ENCODE results near the gene RBM27.

Gene RBM27

DNA sequence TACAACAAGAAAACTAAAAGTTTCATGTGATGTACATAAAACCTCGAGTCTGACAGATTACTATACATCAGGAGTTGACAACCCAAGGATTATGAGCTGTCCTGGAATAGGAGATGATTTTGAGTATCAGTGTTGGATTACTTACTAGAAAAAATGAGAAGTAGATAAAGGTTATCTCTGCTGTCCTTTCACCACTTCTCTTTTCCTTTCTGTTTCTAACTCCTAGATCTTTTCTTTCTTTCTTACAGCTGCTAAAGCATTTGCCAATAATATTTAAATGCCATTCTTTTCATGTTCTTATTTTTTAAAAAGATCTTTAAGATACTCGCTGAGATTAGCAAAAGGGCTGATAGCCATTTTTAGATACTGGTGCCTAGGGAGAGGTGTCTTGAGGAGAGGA, 14.8 kb downstream of the RBM27 start:
- no peak overlapping the region for H3K4me2 ChIP-seq (ENCODE audit: low read length)
- no peaks in the 10 kb centered on the region for H3K9me2 ChIP-seq (ENCODE audit: low read depth, low read length)
- TF ChIP-seq, protein P1, sequence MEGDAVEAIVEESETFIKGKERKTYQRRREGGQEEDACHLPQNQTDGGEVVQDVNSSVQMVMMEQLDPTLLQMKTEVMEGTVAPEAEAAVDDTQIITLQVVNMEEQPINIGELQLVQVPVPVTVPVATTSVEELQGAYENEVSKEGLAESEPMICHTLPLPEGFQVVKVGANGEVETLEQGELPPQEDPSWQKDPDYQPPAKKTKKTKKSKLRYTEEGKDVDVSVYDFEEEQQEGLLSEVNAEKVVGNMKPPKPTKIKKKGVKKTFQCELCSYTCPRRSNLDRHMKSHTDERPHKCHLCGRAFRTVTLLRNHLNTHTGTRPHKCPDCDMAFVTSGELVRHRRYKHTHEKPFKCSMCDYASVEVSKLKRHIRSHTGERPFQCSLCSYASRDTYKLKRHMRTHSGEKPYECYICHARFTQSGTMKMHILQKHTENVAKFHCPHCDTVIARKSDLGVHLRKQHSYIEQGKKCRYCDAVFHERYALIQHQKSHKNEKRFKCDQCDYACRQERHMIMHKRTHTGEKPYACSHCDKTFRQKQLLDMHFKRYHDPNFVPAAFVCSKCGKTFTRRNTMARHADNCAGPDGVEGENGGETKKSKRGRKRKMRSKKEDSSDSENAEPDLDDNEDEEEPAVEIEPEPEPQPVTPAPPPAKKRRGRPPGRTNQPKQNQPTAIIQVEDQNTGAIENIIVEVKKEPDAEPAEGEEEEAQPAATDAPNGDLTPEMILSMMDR (IDR thresholded peaks at IDR 0.05; ENCODE audit: low read length): no peak
- no peak overlapping the region for H3K27ac ChIP-seq (ENCODE audit: low read depth, low read length, poor library complexity, severe bottlenecking)
- H3K4me3 ChIP-seq (ENCODE audit: low read depth, low read length, poor library complexity, severe bottlenecking): no peak overlapping the region
- no peaks in the 10 kb centered on the region for H3F3A ChIP-seq (ENCODE audit: insufficient read depth, low read length)
- no peaks in the 10 kb centered on the region for H4K20me1 ChIP-seq (ENCODE audit: insufficient read depth, low read length)
- no peak overlapping the region for H3K9ac ChIP-seq (ENCODE audit: low read length)
- no peaks in the 10 kb centered on the region for H3K27me3 ChIP-seq (ENCODE audit: insufficient read depth, low read length)
- no peak overlapping the region for H2AFZ ChIP-seq (ENCODE audit: low read length)
- peaks cover 61% of the 10 kb centered on the region for H3K79me2 ChIP-seq (ENCODE audit: insufficient read depth, low read length)
- H3K36me3 ChIP-seq (ENCODE audit: insufficient read depth, low read length): peaks cover 18% of the 10 kb centered on the region
- H3K9me3 ChIP-seq (ENCODE audit: low read length): no peaks in the 10 kb centered on the region
- H3K4me1 ChIP-seq (ENCODE audit: insufficient read depth, low read length, severe bottlenecking): peaks cover 23% of the 10 kb centered on the region

DNA sequence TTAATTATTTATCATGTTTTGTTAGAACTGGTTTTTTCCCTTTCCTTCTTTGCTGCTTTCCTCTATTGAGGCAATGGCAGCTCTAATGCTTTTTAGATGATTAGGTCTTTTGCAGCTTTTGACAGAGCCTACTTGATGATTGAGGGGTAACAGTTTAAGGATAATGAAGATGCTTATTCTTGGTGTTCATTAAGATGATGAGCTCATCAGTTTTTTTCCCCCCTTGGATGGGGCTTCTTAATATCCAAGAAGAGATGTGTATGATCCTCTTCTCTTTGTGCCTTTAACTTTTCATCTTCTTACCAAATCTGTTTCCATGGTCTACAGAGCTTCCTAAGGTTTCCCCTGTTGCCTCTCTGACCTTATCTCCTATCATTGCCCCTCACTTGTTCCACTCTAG, 15.8 kb downstream of the RBM27 start:
- Histone ChIP-seq H3K4me3 (ENCODE audit: low read depth, low read length, poor library complexity, severe bottlenecking) (no peak overlapping the region), H3K4me2 (ENCODE audit: low read length) (no peak overlapping the region), H3K9ac (ENCODE audit: low read length) (no peak overlapping the region), H3K4me1 (ENCODE audit: insufficient read depth, low read length, severe bottlenecking) (peaks cover 13% of the 10 kb centered on the region), H3F3A (ENCODE audit: insufficient read depth, low read length) (no peaks in the 10 kb centered on the region), H4K20me1 (ENCODE audit: insufficient read depth, low read length) (no peaks in the 10 kb centered on the region), H3K36me3 (ENCODE audit: insufficient read depth, low read length) (peaks cover 28% of the 10 kb centered on the region), H3K9me2 (ENCODE audit: low read depth, low read length) (no peaks in the 10 kb centered on the region), H2AFZ (ENCODE audit: low read length) (no peak overlapping the region), H3K27ac (ENCODE audit: low read depth, low read length, poor library complexity, severe bottlenecking) (no peak overlapping the region), H3K27me3 (ENCODE audit: insufficient read depth, low read length) (no peaks in the 10 kb centered on the region), H3K9me3 (ENCODE audit: low read length) (no peaks in the 10 kb centered on the region), H3K79me2 (ENCODE audit: insufficient read depth, low read length) (peaks cover 50% of the 10 kb centered on the region)
- TF ChIP-seq, protein P1 (IDR thresholded peaks at IDR 0.05; ENCODE audit: low read length): no peak
- TF ChIP-seq EZH2 (IDR thresholded peaks at IDR 0.05; ENCODE audit: borderline replicate concordance, low read length): no peak

DNA sequence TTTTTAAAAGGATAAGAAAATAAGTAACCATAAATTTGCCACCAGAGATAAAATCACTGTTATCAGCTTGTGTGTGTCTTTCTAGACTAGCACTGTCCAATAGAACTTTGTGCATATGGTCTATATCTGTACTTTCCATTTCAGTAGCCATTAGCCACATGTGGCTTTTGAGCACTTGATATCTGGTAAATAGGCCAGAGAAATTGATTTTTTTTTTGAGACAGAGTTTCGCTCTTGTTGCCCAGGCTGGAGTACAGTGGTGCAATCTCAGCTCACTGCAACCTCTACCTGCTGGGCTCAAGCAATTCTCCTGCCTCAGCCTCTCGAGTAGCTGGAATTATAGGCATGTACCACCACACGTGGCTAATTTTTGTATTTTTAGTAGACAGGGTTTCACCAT, 17.8 kb downstream of the RBM27 start:
- Histone ChIP-seq H3K9ac (ENCODE audit: low read length) (no peak overlapping the region), H3K4me2 (ENCODE audit: low read length) (no peak overlapping the region), H3K4me3 (ENCODE audit: low read depth, low read length, poor library complexity, severe bottlenecking) (no peak overlapping the region), H3F3A (ENCODE audit: insufficient read depth, low read length) (no peaks in the 10 kb centered on the region), H4K20me1 (ENCODE audit: insufficient read depth, low read length) (no peaks in the 10 kb centered on the region), H3K27me3 (ENCODE audit: insufficient read depth, low read length) (no peaks in the 10 kb centered on the region), H3K27ac (ENCODE audit: low read depth, low read length, poor library complexity, severe bottlenecking) (no peak overlapping the region), H3K4me1 (ENCODE audit: insufficient read depth, low read length, severe bottlenecking) (no peaks in the 10 kb centered on the region), H3K9me2 (ENCODE audit: low read depth, low read length) (no peaks in the 10 kb centered on the region), H3K79me2 (ENCODE audit: insufficient read depth, low read length) (peaks cover 34% of the 10 kb centered on the region), H3K36me3 (ENCODE audit: insufficient read depth, low read length) (peaks cover 40% of the 10 kb centered on the region), H3K9me3 (ENCODE audit: low read length) (no peaks in the 10 kb centered on the region), H2AFZ (ENCODE audit: low read length) (no peak overlapping the region)
- TF ChIP-seq EZH2 (IDR thresholded peaks at IDR 0.05; ENCODE audit: borderline replicate concordance, low read length): no peak
- TF ChIP-seq, protein P1 (IDR thresholded peaks at IDR 0.05; ENCODE audit: low read length): no peak

Data from OCI-LY1 (cell line).